UCSD-AML1 (cell line): ENCODE results near the gene KLHL22.
"Not testable (repeated sequence)": the region's sequence is repeated elsewhere in the genome, so short reads cannot be mapped to it uniquely, and the experiment has no call there.

Experiments used
- DNase-seq: peaks from one replicate; lab custom pipeline; 2025; ENCODE audit not compliant: unreplicated experiment; lab: John Stamatoyannopoulos, UW

Gene KLHL22

GRCh38 chr22:20470525-20470924 lies 25.1 kb downstream of the KLHL22 start:
- not testable (repeated sequence) for DNase-seq

GRCh38 chr22:20469110-20469868 lies 26.3 kb downstream of the KLHL22 start:
- no peak for DNase-seq

DNA sequence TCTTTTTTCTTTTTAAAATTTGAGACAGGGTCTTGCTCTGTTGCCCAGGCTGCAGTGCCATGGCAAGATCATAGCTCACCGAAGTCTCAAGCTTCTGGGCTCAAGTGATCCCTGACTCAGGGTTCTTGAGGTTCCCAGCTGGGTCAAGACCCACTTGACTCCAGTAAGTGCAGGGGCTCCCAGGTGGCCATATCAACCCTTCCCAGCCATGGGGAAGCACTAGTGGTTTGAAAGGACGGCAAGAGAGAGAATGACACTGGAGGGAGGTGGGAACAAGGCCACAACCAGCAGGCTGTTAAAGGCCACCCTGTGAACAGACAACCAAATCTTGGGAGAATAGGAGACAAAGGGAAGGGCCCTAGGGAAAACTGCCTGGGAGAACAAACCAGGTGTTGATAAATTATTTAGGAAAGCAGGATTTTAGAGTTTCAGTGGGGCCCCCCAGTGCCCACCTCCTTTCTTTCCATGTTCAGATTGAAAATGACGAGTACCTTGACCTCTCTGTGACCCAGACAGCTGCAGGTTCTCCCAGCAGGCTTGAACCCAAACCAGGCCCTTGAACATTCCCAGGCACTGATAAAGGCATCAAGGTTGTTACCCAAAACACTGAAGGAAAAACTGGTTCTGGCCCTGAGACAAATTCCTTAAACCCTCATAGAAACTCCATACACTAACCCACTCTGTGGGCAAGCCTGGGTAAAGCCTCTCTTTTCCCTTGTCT lies 28.8 kb downstream of the KLHL22 start:
- DNase-seq = no peak

DNA sequence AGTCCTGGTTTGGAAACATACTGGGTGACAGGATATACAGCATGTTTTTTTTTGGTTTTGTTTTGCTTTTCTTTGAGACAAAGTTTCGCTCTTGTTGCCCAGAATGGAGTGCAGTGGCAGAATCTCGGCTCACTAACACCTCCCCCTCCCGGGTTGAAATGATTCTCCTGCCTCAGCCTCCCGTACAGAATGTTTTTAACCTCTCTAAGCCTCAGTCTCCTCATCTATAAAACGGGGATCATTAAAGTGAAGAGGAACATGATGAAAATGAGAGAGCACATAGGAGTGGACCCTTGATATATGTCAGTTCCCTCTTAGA lies 29.9 kb downstream of the KLHL22 start:
- no peak for DNase-seq

DNA sequence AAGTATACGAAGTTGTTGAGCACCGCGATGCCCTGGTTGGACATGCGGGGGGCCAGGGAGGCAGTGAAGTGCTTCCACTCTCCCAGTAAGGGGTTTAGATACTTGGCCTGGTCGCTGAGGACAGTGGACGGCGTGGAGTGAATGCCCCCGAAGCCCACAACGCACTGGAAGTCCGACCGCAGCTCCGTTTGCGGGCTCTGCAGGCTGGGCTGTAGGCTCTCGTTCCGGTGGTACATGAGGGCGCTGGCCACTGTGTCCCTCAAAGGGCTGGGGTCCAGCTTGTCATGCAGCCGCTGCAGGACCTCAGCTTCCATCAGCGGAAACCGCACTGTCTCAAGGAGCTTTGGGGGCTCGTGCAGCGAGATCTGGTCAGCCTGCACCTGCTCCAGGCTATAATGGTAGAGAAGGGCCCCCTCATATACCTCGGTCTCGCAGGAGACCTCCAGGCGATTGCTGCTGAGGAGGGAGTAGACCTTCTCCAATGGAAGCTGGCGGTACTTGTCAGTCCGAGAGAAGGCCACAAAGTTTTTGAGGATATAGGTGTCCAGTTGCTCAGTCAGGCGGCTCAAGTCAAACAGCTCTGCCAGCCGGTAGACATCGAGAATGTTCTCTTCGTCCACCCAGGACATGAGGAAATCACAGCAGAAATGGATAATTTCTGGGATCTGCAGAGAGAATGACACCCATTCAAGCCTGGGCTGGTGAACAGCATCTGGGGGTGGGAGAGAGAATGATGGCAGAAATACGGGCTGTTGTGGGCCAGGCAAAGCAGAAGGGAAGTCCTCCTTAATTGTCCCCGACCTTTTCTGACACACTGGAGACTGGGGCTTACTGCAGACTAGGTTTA lies 30.5 kb downstream of the KLHL22 start:
- DNase-seq = no peak

GRCh38 chr22:20464096-20464614 lies 31.4 kb downstream of the KLHL22 start:
- no peak for DNase-seq

DNA sequence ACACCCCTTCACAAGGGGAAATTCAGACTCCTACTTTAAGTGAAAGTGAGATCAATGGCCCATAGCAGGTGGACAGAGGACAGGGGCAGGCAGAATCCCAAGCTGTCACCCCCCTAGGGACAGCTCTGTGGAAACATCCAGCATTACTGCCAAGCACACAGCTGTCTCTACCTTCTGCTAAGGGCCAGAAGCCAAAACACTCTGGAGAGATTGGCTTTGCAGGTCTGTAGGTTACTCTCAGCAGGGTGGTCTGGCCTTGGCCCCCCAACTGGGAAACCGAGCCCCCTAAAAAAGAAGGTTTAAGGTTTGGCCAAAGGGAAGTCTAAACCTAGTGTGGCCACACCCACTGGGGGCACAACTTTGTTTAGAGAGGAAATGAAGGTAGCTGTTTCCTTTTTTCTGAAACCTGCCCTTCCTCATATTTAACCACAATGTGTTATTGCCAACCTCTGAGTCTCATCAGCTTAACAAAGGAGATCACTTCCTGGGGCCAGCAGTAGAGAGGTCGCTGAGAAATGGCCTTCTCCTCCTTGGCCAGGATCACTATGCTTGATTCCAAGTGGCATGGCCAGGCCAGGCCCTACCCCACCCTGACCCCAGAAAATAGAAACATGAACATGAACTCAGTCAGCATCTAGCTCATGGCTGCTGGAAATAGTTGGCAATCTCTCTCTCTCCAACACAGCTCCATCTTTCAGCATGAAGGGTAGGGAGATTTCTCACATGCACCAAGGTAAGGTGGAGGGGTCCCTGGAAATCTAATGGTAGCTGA lies 32.1 kb downstream of the KLHL22 start:
- DNase-seq = peak; percentile 43

GRCh38 chr22:20459862-20460261 lies 35.7 kb downstream of the KLHL22 start:
- no peak for DNase-seq

GRCh38 chr22:20459152-20459542 lies 36.4 kb downstream of the KLHL22 start:
- no peak for DNase-seq

GRCh38 chr22:20458530-20459151 lies 37.0 kb downstream of the KLHL22 start:
- no peak for DNase-seq

DNA sequence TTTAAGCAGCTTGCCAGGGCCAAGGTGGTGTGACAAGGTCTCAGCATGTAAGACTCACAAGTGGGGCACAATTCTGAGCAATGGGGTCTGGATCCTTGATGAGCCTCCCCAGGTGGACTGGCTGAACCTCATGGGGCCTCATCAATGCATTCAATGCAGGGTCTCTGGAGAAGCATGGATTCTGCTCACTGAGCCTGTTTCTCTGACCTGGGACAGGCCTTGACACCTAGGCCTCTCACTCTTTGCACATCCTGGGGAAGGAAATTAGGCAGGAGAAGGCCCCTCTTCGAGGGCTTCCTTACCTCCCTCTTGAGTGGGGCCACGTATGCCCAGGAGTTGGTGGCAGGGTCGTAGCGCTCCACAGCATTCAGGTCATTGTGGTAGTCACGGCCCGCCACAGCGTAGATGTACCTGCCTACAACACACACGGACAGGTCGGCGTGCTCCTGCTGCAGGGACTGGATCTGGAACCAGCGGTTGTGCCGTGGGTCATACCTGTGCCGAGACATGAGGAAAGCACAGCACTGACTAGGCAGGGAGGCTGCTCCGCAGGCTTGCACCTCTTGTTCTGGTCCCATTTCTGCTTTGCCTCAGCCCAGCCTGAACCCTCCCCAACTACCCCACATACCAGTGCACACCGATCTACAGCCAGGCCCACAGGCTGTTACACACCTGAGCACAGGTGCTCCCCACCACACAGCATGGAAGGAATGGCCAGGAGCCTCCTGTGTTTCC lies 37.9 kb downstream of the KLHL22 start:
- DNase-seq = no peak

GRCh38 chr22:20456722-20457076 lies 38.9 kb downstream of the KLHL22 start:
- DNase-seq = no peak

GRCh38 chr22:20456064-20456721 lies 39.4 kb downstream of the KLHL22 start:
- peak; percentile 68 for DNase-seq

DNA sequence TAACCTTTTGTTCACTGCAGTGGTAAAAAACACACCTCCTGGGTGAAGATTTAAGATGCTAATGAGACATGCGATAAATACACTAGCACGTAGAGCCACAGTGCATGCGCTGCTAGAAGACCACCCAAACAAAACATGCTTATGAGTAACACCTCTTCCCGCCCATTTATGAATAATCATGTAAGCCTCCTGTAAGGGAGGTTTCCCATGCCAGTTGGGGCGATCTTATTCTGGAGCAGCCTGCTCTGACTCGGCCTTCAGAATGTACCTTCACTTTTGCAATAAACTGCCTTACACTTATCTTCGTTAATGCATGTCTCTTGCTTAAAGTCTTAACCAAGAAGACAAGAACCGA lies 39.9 kb downstream of the KLHL22 start:
- DNase-seq = no peak

DNA sequence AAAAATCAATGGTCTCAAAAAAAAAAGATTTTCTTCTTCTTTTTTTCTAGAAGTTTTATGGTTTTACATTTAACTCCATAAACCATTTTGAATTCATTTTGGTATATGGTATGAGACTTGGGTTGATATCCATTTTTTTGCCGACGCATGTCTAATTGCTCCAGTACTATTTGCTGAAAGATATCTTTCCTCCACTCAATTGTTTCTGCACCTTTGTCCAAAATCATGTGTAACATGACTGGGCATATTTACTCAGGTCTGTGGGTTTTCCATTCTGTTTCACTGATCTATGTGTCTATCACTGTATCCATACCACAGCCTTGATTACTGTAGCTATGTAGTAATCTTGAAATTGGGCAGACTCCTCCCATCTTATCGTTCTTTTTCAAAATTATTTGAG lies 42.4 kb downstream of the KLHL22 start:
- DNase-seq = no peak

DNA sequence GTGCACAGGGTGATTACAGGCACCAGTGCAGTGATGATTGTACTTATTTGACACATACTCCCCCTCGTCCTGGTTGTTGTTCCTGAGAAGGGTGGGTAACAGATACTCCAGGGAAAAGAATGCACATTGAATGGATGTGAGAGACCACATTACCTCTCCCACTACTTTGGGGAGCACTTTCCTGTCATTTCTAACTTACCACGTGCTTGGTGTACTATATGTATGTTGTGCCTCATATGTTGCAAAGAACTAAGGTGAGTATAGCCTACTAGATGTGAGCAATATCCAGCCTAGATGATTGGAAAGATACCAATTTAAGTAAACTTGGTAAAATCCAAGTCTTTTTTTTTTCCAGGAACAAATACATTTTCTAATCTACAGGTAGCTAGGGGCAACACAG lies 43.7 kb downstream of the KLHL22 start:
- no peak for DNase-seq

GRCh38 chr22:20451129-20451778 lies 44.3 kb downstream of the KLHL22 start:
- DNase-seq = not testable (repeated sequence)

GRCh38 chr22:20450551-20450906 lies 45.1 kb downstream of the KLHL22 start:
- no peak for DNase-seq
